NCI-H82 treated with DMSO at 0.1 percent for 48 hours (cell line): ENCODE data around the gene TTC22.

Source experiments
- DNase-seq: peaks from one replicate; lab custom pipeline; 2025; ENCODE audit not compliant: unreplicated experiment; lab: John Stamatoyannopoulos, UW

The TTC22 gene

DNA sequence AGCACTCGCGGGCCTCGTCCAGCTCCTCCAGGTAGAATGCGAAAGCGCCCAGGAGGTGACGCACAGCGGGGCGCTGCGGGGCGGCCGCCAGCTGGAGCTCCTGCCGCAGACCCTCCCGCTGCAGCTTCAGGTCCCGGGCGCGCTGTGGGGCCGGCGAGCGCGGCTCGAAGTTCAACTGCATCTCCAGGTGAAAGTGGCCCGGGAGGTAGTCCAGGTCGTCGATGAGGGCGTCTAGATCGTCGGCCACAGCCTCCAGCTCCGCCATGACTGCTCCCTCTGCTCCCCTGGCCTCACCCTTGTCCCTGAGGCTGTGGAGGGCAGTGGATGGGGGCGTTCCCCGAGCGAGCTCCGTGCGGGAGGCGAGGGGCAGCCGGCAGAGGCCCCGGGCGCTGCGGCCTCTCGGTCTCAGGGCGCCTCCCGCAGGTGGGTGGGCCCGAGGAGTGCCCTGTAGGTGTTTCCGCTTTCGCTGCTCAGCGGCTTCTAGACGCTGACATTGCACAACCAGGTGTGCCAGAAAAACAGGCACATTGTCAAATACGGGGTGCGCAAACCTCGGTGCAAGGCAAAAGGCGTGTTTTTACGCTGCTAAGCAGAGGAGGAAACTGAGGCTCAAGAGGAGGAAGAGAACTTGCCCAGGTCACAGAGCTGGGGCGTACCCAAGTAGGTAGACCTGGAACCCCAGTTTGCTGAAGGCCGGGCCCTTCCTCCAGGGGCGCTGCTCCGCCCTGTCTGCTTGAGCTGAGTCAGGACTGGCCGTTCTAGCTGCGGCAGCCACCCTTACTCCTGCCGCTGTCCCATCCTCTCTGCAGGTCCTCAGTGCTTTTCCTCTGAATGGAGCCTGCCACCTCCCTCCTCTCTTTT lies at the start of gene TTC22:
Gene TTC22 (minus strand): TSS at position 425 of the 861 bp plus-strand sequence. CDS start 160 bp downstream, at position 265.
- DNase-seq, result no peak

DNA sequence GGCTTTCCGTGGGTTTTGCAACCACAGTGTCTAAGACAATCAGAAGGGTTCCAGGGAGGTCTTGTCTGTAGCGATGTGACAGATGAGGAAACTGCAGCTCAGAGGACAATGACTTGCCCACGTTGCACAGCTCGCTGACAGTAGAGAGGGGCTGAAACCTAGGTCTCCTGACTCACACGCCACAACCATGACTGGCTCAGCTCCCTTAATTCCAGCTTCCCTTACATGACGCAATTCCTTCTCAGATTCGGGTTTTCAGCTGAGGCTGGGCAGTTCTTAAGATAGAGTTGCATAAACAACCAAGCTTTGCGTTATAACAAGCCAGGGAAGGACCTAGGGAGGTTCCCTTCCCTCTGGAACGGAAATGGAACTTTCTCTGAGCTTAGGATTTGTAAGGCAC lies 49.6 kb upstream of the TTC22 start:
- DNase-seq, result no peak

DNA sequence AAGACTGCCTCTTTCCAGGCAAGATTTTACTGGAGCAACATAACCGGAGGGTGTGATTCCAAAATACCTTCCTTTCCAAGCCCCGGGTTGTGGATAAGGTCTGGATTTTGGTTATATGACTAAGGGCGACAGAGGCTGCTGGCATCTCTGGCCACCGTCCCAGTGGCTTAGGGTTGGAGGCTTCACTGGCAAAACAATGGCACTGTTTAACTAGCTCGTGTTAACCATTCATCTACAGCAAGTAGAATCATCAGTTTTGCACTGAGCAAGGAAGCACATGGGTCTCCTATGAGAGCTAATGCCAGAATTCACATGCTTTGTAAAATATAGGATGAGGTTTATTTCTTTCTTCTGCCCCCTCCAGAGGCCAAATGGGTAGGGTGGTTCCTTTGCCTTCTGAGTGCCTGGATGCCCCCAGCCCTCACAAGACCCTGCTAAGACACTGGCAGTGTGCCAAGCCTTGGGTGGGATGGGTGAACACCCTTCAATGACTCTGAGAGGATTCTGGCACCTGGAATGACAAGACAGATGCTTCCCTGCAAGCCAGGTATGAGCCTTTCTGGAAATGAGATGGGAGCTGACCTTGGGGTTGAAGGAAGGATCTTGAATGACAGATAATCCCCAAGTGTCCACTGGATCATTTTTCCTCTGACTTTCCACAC lies 49.1 kb upstream of the TTC22 start:
- no peak for DNase-seq

DNA sequence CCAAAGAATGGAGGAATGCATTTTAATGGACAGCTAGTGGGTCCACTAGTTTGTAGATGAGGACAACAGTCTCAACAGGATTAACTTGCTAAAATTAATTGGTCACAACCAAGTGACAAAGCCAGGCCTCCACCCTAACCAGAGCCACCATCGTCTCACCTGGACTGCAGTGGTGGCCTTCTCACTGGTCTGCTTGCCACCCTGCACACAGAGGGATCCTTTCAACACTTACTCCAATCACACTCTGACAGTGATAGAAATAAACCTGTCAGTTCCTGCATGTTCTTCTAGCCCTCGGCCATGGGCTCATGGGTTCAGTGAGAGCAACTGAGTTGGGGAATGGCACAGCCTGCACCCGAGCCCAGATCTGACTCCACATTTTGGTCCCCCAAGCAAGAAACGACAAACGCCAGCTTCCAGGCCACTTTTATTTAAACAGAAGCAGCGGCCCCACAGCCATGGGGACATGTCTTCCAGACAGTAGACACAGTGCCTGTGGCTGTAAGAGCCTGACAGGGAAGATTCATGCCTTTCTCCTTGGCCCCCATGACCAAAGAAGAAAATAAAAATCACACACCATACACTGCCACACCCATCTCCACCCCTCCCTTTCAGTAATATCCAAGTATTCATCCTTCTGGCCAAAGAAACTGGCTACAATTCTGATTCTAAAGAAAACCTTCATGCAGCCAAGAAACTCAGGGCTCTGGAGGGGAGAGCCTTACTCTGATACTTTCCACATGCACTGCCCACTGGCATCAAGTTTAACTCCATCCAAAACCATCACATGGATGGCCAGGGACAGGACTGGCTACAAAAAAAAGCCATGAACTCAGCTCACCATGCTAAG lies 48.3 kb upstream of the TTC22 start:
- no peak for DNase-seq

DNA sequence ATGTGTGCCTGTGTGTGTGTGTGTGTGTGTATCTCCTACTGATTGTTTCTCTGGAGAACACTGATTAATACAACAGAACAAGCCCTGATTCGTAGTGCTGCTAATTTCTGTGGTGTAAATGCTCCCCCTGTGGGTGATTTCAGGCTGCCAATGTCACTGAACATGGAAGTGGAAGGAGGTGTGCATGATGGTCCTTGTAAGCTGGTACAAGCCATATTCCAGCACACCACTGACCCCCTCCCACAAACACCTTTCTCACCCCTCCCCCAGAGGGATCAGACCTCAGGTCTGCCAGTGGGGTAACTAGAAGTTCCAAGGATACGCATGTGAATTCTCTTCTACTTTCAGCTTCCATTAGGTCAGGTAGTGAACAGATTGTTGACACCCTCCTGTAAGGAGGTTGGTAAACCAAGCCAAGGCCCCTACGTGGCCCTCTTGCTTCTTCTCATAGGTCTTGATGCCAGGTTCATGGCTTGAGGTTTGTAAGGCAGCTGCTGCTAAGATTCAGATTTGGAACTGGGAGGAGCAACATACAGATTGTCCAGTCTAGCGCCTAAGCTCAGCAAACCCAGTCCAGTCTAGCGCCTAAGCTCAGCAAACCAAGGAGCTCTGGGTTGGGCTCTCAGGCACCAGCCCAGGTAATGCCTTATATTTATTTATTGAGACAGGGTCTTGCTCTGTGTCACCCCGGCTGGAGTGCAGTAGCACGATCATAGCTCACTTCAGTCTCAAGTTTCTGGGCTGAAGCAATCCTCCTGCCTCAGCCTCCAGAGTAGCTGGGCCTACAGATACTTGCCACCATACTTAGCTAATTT lies 47.2 kb upstream of the TTC22 start:
- DNase-seq, result no peak

DNA sequence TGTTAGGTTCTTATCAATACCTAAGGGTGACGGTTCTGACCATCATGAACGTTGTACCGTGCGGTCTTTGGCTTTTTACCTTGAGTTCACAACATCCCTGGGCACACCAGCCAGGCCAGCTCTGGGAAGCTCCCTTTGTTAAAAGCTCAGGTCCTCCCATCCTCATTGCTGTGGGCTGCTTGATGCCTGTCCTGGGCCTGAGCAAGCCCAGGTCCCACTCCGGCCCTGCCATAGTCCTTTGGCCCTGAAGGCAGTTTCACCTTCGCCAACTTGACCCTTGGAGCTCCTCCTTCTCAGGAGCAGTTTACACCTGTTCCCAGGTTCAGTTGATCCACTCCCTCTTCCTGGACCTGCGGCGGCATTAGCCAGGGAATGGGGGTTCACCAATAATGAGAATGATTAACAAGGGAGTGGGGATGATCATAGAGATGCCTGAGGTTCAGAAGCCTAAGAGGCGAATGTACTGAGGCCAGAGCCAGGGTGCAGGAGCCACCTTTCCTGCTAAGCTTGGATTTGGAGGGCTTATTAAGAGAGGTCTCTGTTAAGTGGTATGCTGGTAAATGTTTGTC lies 45.7 kb upstream of the TTC22 start:
- DNase-seq, result no peak

DNA sequence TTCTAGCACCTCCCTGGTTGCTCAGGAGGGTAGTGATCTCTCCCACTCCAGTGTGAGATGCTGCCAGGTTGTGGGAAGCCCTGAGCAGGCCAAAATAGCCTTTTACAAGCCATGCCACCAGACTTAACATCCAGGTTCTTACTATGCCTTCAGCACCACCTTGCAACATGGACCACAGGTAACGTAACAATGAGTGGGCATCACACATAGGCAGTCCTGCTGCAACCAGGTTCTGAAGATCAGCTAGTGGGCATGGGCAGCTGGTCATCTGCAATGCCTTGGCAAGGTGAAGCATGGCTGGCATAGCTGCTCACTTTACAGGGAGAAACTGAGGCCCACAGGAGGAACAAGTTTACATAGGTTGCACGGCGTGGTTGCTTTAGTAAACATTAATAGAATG lies 45.2 kb upstream of the TTC22 start:
- DNase-seq, result no peak

DNA sequence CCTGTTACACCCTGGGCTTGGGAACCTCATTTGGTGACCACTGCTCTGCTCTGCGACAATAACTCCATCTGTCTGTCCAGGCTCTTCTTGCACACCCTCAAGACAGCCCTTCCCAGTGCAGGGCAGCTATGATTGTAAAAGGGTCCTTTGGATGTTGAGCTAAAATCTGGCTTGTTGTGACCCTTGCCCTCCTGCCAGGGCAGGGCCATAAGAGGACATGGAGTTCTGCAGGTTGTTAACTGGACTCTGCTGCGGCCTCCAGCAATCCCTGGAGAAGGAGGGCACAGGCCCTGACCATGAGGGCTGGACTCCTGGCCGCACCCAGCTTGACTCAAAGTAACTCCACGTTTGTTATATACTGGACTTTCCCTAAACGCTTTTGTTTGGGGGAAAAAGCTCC lies 44.6 kb upstream of the TTC22 start:
- no peak for DNase-seq

DNA sequence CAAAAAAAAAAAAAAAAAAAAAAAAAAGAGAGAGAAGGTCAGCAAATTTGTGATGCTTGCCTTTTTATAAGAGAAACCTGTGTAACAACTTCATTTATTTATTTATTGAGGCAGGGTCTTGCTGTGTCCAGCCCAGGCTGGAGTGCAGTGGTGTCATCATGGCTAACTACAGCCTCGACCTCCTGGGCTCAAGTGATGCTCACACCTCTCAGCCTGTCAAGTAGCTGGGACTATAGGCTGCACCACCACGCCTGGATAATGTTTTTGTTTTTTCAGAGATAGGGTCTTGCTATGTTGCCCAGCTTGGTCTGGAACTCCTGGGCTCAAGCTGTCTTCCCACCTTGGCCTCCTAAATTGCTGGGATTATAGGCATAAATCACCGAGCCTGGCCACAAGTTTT lies 43.4 kb upstream of the TTC22 start:
- DNase-seq, result no peak

DNA sequence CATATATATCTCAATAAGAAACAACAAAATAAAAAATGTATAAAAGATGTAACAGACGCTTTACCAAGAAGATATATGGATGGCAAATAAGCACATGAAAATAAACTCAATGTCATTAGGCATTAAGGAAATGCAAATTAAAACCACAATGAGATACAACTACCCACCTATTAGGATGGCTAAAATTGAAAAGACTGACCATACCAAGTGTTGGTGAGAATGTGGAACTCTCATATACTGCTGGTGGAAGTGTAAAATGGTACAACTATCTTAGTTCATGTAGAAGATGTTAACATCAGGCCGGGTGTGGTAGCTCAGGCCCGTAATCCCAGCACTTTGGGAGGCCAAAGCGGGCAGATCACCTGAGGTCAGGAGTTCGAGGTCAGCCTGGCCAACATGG lies 42.3 kb upstream of the TTC22 start:
- DNase-seq, result no peak

DNA sequence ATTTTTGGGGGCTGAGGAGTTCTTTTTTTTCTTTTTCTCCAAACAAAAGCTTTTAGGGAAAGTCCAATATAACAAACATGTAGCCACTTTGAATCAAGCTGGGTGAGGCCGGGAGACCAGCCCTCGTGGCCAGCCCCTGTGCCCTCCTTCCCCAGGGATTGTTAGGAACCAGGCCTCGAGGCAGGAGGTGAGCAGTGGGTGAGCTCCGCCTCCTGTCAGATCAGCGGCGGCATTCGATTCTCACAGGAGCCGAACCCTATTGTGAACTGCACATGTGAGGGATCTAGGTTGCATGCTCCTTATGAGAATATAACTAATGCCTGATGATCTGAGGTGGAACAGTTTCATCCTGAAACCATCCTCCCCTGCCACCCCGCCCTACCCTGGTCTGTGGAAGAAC lies 41.8 kb upstream of the TTC22 start:
- no peak for DNase-seq

DNA sequence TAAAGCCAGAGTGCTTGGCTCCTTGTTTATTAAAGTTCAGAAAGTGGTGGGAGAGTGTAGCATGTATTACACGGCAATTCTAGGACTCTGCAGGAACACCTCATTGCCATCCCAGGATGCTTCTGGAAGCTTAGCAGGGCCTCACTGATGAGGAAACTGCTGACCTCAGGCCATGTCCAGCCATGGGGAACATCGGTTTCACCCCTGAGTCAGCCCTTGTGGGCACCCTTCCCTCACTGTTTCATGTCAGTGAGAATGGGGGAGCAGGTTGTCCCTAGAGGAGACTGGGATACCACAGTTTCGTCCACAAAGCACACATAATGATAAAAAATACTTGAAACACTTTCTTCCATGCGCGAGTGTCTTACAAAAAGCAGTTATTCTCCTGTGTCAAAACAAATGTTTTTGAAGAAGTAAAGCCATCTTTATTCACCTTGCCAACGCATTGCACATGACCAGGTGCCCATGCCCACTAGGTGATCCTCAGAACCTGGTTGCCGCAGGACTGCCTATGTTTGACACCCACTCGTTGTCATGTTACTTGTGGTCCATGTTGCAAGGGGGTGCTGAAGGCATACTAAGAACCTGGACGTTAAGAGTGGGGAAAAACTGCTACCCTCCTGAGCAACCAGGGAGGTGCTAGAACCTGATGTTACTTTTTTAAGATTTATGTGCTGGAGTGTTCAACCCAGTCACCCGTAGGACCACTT lies 41.2 kb upstream of the TTC22 start:
- no peak for DNase-seq

DNA sequence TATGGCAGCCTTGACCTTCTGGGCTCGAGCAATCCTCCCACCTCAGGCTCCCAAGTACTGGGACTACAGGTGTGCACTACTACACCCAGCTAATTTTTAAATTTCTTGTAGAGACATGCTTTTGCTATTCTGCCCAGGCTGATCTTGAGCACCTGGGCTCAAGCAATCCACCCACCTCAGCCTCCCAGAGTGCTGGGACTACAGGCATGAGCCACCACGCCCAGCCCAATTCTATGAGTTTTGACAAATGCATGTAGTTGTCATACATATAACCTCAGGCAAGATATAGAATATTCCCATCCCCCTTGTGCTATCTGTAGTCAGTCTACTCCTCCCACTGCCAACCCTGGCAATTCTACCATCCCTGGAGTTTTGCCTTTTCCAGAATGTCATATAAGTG lies 38.7 kb upstream of the TTC22 start:
- DNase-seq, result no peak

DNA sequence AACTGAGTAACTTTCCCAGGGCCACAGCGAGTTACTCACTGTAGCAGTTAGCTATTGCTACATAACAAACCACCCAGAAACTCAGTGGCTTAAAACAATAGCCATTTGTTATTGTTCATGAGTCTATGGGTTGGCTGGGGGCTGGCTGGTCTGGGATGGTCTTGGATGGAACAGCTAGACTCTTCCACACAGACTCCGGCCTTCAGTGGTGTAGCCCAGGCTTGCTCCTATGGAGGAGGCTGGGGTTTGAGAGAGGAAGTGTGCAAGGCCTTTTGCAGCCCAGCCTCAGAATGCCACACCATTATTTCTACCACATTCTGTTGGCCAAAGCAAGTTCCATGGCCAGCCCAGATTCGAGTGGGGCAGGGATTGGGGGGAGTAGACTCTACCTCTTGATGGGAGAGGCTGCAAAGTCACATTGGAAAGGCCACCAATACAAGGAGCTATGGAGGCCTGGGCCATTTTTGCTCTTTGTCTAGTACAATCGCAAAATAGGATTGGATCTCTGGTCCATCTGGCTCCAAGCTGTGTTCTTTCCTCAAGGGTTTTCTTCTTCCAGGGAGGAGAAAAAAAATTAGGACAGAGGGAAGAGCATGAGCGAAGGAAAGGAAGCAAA lies 37.5 kb upstream of the TTC22 start:
- no peak for DNase-seq

DNA sequence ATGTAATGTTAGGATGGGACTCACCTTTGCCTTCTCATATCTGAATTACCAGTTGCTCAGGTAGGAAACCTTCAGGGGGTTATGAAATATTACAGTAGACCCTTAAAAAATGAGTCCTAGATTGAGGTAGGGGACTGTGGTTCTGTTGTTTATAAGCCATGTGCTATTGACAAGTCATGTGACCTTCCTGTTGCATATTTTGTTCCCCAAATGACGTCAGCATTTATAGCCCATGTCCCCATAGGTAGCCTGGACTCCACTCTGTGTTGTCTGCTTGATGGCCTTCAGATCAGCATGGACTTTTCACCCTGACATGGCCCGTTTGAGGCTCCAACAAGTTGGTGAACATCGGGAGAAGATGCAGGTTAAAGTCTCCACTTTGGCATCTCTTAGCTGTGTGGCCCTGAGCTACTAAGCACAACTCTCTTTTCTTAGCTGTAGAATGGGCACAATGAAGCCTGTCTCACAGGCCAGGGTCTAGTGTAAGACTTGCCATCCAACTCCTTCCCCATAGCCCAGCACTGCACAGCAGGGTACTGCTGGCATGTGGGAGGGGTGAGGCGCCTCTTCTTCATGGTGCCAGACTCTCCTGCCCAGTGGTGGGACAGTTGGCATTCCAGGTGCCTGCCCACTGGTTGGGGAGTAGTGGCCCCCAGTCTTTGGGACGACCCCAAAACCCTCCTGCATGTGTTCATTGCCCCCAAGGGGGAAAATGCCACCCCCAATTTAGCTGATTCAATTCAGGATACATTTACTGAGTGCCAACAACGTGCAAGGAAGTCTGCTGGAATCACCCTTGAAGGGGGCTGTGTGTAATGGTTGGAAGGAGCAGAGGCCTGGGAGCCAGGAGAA lies 36.1 kb upstream of the TTC22 start:
- no peak for DNase-seq

DNA sequence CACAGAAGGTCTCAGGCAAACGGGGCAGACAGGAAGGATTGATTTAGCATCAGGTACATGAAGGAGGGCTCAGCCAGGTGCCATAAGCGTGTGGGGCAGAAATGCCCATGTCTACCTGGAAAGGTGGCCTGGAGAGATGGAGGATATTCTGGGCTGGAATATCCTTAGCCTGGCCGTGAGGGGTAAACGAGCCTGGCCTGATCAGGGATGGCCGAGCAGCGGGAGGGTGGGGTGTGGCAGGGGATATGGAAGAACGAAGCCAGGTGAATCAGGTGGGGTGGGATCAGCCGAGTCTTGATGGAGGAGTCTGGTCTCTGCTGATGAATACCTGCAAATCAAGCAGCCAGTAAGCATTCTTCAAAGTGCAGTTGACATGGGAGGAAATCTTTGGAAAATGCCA lies 35.5 kb upstream of the TTC22 start:
- no peak for DNase-seq

DNA sequence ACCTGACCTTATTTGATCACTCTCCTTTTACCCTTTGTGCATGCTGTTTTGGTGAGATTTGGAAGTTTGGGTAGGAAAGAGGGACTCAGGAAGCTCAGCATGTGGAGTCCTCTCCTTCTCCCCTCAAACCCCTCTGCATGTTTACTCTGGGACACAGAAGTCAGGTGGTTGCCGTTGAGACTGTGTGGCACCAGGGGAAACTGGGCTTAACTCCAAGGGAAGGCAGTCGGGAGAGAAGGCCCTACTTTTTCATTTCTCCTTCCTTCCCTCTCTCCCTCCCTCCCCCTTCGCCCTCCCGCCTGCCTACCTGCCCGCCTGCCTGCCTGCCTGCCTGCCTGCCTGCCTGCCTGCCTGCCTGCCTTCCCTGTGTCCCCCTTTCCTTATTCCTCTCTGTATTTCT lies 34.8 kb upstream of the TTC22 start:
- no peak for DNase-seq

DNA sequence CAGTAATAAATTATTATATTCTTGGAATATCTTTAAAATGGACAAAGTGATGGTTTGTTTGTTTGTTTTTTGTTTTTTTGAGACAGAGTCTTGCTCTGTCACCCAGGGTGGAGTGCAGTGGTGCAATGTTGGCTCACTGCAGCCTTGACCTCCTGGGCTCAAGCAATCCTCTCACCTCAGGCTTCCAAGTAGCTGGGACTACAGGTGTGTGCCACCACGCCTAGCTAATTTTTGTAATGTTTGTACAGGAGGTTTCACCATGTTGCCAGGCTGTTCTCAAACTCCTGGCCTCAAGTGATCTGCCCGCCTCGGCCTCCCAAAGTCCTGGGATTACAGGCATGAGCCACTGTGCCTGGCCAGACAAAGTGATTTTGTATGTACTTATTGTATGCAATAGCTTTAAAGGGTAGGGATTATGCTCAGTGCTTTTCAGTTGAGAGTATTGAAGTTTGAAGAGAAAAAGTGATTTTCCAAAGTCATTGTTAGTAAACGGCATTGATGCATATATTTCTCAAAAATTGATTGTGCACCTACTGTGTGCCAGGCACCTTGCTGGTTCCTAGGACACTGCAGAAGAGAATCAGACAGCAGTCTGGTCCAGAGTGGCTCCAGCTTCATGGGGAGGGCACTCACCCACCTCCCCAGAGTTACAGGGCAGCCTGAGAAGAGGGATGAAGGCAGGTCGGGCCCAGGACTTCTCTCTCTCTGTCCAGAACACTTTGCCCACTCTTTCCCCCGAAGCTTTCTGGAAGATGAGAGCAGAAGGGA lies 34.2 kb upstream of the TTC22 start:
- no peak for DNase-seq
